Activated T-cell treated with anti-CD3 and anti-CD28 coated beads, Interleukin-2, amount 50 U/mL, for 4 hours (primary cell): Measurements from ENCODE around the gene DIAPH2. TPM values are rescaled to one million over a fixed set of nuclear protein-coding genes. Genes with fewer than 3 reads are reported as not detected.

Experiments
- ATAC-seq, 2 donors: fragments of 200-7000 bp; cut with Tn5 transposase; one replicate each; pipeline ENCODE4 v1.10.0; 2021
- DNase-seq: peaks from one replicate; pipeline ENCODE4 v3.0.0-alpha.2; 2020
- H3K27me3 Mint-ChIP-seq: one replicate; pipeline ENCODE4 v1.8.0; 2021; ENCODE audit warnings: low read depth, mixed read lengths
- H3K36me3 Mint-ChIP-seq: one replicate; pipeline ENCODE4 v1.8.0; 2022; ENCODE audit warnings: mixed read lengths; ENCODE audit not compliant: insufficient read depth
- H3K4me1 Mint-ChIP-seq: one replicate; pipeline ENCODE4 v1.8.0; 2021; ENCODE audit warnings: low read depth, mixed read lengths
- H3K4me3 Mint-ChIP-seq: one replicate; pipeline ENCODE4 v1.8.0; 2021; ENCODE audit warnings: mild to moderate bottlenecking, moderate library complexity, mixed read lengths
- H3K9me3 Mint-ChIP-seq: one replicate; pipeline ENCODE4 v1.8.0; 2021; ENCODE audit warnings: mixed read lengths
- total RNA-seq, 3 donors: library from RNA; stranded (reverse); gene quantifications; one replicate each; pipeline ENCODE4 v1.2.1, GENCODE V29; 2021

The DIAPH2 gene
- total RNA-seq, 3 donors from 2014 or later: 4.4 to 4.8 (median 4.4) TPM

DNA sequence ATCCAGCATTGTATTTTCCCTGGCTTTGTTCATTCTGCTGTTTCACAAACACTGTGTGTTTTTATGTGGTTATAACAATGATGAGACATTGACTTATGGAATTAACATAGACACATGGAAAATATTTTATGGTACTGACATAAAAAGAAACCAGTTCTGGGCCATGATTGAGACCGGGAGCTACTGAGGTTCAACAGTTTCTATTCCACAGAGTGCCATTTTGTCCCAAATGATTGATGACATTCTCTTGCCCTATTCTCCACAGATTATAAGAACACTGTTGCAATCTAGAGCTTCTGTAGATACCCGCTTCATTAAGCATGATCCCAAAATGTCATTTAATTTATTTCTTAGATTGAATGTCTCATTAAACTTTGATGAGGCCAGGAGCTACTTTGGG is 525.9 kb downstream of the DIAPH2 start:
- H3K4me3 Mint-ChIP-seq: no peak overlapping the region
- DNase-seq (no peak), ATAC-seq (no peak)
- no peaks in the 10 kb centered on the region for H3K27me3 Mint-ChIP-seq
- H3K4me1 Mint-ChIP-seq: peaks cover 1% of the 10 kb centered on the region
- no peaks in the 10 kb centered on the region for H3K36me3 Mint-ChIP-seq
- no peaks in the 10 kb centered on the region for H3K9me3 Mint-ChIP-seq

DNA sequence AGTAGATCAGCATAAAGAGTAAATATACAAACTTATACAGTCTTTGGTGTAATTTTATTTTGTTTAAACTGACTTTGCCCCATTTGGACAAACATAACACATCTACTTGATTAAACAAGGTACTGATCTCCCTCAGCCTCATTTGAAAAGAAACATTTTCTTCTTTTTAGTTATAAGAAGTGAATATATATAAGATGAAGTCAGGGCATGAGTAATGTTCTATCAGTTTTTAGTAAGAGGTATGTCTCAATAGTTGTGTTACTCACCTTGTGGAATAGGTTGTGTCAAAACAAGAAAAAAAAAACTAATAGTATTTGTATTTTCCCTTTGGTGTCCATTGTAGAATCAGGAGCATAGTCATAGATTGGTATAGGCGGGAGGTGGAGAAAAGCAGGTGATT is 526.4 kb downstream of the DIAPH2 start:
- ATAC-seq: no peak
- no peak overlapping the region for H3K4me3 Mint-ChIP-seq
- H3K4me1 Mint-ChIP-seq: peaks cover 1% of the 10 kb centered on the region
- H3K36me3 Mint-ChIP-seq: no peaks in the 10 kb centered on the region
- no peaks in the 10 kb centered on the region for H3K27me3 Mint-ChIP-seq
- no peak for DNase-seq
- H3K9me3 Mint-ChIP-seq: no peaks in the 10 kb centered on the region

DNA sequence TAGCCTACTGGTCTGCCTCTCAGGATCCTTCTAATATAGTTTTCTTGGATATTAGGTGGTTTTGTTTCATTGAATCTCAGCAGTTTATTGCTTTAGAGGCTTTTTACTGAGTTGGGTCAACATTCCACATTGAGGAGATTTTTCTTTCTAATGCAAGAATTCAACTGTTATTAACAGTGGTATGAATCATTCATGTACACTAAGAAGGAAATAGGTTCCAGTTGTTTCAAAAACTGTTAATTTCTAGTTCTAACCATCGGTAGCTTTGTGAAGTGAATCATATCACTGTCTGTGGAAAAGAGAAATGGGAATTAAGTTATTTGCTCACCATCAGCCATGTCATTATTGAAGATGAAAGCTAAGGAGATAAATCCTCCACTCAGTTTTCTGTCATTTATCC is 530.5 kb downstream of the DIAPH2 start:
- DNase-seq (no peak), ATAC-seq (no peak)
- no peaks in the 10 kb centered on the region for H3K9me3 Mint-ChIP-seq
- H3K4me1 Mint-ChIP-seq: peaks cover 1% of the 10 kb centered on the region
- no peaks in the 10 kb centered on the region for H3K27me3 Mint-ChIP-seq
- no peaks in the 10 kb centered on the region for H3K36me3 Mint-ChIP-seq
- no peak overlapping the region for H3K4me3 Mint-ChIP-seq

- H3K4me3 Mint-ChIP-seq: no peak overlapping the region
- ATAC-seq: no peak
- H3K27me3 Mint-ChIP-seq: no peaks in the 10 kb centered on the region
Measured at GRCh38 chrX:97224148-97224547, 539.5 kb downstream of the DIAPH2 start.

GRCh38 chrX:97229318-97229717 is 544.7 kb downstream of the DIAPH2 start:
- no peak for DNase-seq
- peaks cover 7% of the 10 kb centered on the region for H3K36me3 Mint-ChIP-seq
- ATAC-seq: no peak
- H3K4me3 Mint-ChIP-seq: no peak overlapping the region
- H3K27me3 Mint-ChIP-seq: no peaks in the 10 kb centered on the region
- no peaks in the 10 kb centered on the region for H3K9me3 Mint-ChIP-seq
- H3K4me1 Mint-ChIP-seq: no peaks in the 10 kb centered on the region

More at GRCh38 chrX:97224148-97224547, 539.5 kb downstream of the DIAPH2 start:
- no peak for DNase-seq
- no peaks in the 10 kb centered on the region for H3K36me3 Mint-ChIP-seq
- no peaks in the 10 kb centered on the region for H3K4me1 Mint-ChIP-seq
- no peaks in the 10 kb centered on the region for H3K9me3 Mint-ChIP-seq

DNA sequence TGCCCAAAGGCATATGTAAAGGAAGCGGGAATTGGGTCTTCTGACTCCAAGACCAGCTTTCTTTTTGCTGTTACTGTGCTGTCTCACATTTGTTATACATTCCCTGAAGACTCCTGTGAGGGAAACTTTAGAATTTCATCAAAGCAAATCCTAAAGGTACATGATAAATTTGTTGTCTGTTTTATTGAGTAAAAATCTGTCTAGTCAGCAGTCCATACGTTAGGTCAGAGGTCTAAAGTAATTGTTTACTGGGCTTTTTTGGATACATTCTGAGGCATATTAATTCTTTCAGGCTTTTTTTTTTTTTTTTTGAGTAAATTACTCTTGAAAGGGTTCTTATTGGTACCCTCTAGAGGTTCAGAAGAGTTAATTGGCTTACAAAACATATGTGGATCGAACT is 546.3 kb downstream of the DIAPH2 start:
- H3K27me3 Mint-ChIP-seq: no peaks in the 10 kb centered on the region
- peaks cover 7% of the 10 kb centered on the region for H3K36me3 Mint-ChIP-seq
- no peaks in the 10 kb centered on the region for H3K4me1 Mint-ChIP-seq
- H3K9me3 Mint-ChIP-seq: no peaks in the 10 kb centered on the region
- ATAC-seq (no peak), DNase-seq (no peak)
- no peak overlapping the region for H3K4me3 Mint-ChIP-seq

DNA sequence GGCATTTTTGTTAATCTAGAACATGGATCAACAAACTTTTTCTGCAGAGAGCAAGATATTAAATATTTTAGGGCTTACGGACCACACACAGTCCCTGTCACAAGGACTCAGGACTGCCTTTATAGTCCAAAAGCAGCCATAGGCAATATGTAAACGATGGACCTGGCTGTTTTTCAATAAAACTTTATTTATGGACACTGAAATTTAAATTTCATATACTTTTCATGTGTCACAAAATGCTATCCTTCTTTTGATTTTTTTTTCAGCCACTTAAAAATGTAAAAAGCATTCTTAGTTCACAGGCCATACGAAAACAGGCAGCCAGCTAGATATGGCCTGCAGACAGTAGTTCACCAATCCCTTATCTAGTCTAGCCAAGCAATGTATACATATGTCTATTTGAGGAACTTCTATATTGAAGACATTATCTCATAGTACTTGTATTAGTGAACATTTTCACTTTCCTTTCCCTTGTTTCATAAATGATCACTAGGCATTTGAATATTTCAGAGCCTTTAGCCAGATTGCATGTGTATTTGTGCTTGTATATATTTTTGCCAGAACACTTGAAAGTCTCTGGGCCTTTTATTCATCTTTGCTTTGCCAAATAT is 549.9 kb downstream of the DIAPH2 start:
- Mint-ChIP-seq H3K4me1 (no peaks in the 10 kb centered on the region), H3K4me3 (no peak overlapping the region), H3K9me3 (no peaks in the 10 kb centered on the region), H3K36me3 (peaks cover 7% of the 10 kb centered on the region), H3K27me3 (no peaks in the 10 kb centered on the region)
- DNase-seq: no peak
- no peak for ATAC-seq

DNA sequence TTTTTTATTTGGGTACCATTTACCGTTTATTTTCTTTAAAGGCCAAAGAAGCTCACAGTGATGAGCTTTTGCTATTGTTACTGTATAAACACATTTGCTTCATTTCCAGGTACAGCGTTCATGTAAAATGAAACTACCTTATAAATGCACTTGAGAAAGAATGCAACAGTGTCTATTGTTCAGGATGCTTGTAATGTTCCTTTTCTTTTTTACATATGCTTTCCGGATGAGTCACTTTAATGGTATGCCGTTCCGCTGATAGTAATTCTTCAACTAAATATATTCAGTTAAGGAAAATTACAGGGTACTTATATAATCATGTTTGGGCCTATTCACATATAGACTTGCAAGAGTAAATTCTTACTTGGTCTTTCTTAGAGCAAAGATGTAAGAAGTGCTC is 554.0 kb downstream of the DIAPH2 start:
- Mint-ChIP-seq H3K4me1 (no peaks in the 10 kb centered on the region), H3K36me3 (no peaks in the 10 kb centered on the region), H3K4me3 (no peak overlapping the region), H3K27me3 (no peaks in the 10 kb centered on the region), H3K9me3 (no peaks in the 10 kb centered on the region)
- ATAC-seq (no peak), DNase-seq (no peak)

DNA sequence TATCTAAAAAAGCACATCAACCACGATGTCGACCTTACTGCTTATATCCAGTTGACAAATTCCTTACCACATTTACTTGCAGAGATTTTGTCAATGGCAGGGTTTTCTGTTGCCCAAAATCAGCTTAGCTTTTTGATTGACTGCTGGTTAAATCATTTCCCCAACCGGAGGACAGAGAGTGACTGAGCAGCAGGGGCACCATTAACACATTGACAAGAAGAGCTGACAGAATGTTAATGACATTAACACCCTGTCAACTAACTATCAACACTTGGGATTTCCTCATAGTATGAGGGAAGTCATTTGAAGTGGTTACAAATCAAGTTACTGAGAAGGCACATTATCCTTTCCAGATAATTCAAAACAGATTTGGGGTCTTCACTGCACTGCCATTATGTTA is 567.5 kb downstream of the DIAPH2 start:
- no peak overlapping the region for H3K4me3 Mint-ChIP-seq
- no peaks in the 10 kb centered on the region for H3K27me3 Mint-ChIP-seq

DNA sequence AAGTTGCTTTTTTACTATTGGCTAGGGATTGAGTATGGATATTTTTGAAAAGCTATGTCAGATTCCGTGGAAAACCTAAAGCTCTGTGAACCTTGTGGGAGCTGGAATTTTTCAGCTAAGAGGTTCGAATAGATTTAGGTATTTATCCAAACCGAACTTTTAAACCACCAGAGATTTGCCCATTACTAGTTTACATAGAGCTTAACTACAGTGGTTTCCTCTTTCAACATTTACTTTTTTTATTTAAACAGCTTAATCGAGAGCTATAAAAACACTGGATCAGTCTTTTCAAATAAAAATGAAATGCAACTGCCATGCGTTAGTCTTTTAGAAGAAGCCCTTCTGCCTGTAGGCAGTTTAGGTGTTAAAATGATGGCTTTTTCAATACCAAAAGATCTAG is 576.0 kb downstream of the DIAPH2 start:
- ATAC-seq (no peak), DNase-seq (no peak)
- Mint-ChIP-seq H3K9me3 (no peaks in the 10 kb centered on the region), H3K4me1 (no peaks in the 10 kb centered on the region), H3K36me3 (no peaks in the 10 kb centered on the region), H3K27me3 (no peaks in the 10 kb centered on the region), H3K4me3 (no peak overlapping the region)

More for the DNA sequence above, 567.5 kb downstream of the DIAPH2 start:
- Mint-ChIP-seq H3K9me3 (no peaks in the 10 kb centered on the region), H3K4me1 (no peaks in the 10 kb centered on the region), H3K36me3 (peaks cover 2% of the 10 kb centered on the region)
- DNase-seq (no peak), ATAC-seq (no peak)

DNA sequence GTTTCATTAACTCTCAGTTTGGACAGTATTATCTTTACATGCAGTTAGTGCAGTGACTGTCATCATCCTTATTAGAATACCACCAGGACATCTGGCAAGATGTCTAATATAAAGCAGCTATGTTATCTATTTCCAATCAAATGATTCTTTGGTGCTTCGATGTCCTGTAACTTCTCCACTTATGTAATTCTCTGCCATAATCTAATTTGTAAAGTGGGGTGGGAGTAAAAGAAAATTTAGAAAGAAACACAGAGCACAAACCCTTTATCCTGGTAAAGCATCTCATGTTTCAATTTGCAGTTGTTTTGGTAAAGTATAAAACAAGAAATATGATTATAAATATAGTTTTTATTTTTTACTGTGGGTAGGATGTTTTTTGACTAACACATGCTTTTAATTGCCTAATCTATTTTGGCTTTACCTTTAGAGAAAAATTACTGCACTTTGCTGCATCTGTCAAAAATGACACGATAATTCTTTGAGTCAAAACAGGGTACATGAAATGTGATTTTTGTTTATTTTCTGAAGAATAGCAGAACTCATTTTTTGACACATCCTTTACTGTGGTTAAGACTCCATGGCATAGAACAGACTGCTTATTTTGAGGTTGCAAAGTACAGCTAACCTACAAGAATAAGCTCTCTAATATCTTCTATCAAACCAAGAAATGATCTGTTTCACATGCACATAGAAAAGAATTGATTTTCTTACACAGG is 581.9 kb downstream of the DIAPH2 start:
- Mint-ChIP-seq H3K27me3 (no peaks in the 10 kb centered on the region), H3K36me3 (peaks cover 1% of the 10 kb centered on the region), H3K4me1 (no peaks in the 10 kb centered on the region), H3K4me3 (no peak overlapping the region), H3K9me3 (no peaks in the 10 kb centered on the region)
- DNase-seq (no peak), ATAC-seq (no peak)

GRCh38 chrX:97267396-97268181 is 582.9 kb downstream of the DIAPH2 start:
- H3K36me3 Mint-ChIP-seq: peaks cover 1% of the 10 kb centered on the region
- H3K4me1 Mint-ChIP-seq: no peaks in the 10 kb centered on the region

DNA sequence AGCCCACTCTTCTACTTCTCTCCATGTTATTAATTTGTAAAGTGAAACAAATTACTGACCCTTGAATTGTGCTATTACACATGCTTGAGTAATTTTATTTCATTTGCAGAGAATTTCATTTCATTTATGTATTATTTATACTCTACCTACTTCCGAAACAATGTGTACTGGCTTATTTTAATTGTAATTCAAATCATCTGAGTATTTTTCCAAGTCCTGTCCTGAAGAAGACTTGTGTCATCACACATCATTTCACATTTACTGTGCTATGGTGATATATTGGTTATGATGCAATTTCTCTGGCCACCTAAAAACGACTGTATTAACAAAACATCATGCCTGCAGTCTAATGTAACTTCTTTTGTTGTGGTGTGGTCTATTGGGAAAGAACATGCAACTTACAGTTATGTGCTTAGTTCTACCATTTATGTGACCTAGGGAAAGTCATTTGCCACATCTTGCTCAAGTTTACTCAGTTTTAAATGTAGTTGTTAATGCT is 583.6 kb downstream of the DIAPH2 start:
- Mint-ChIP-seq H3K4me3 (no peak overlapping the region), H3K9me3 (no peaks in the 10 kb centered on the region), H3K27me3 (no peaks in the 10 kb centered on the region), H3K4me1 (no peaks in the 10 kb centered on the region), H3K36me3 (peaks cover 1% of the 10 kb centered on the region)
- ATAC-seq (no peak), DNase-seq (no peak)

More at GRCh38 chrX:97267396-97268181, 582.9 kb downstream of the DIAPH2 start:
- Mint-ChIP-seq H3K4me3 (no peak overlapping the region), H3K9me3 (no peaks in the 10 kb centered on the region), H3K27me3 (no peaks in the 10 kb centered on the region)
- no peak for DNase-seq
- no peak for ATAC-seq

DNA sequence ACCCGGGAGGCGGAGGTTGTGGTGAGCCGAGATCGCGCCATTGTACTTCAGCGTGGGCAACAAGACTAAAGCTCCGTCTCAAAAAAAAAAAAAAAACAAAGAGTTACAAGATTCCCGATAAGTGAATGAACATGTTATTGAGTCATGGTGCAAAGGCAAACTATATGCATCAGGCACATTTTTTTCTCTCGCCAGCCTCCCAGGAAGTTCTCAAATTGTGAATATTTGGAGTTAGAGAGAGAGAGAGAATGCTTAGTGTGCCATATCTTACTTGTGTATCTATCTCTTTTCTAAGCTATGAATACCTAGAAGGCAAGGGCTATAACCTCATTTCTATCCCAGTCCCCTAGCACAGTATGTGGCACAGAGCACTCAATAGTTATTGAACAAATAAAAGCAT is 599.9 kb downstream of the DIAPH2 start:
- Mint-ChIP-seq H3K9me3 (no peaks in the 10 kb centered on the region), H3K27me3 (no peaks in the 10 kb centered on the region), H3K4me1 (no peaks in the 10 kb centered on the region), H3K4me3 (no peak overlapping the region), H3K36me3 (peaks cover 3% of the 10 kb centered on the region)
- ATAC-seq (no peak), DNase-seq (no peak)
